WI38 (cell line): ENCODE measurements around the gene JOSD2.

Source experiments
- H3K4me3 ChIP-seq: 2 replicates; pipeline ENCODE4 v1.5.1; 2011; ENCODE audit warnings: low read depth, mild to moderate bottlenecking, control low read depth, low read length
- TF ChIP-seq, protein P1 (sequence below): IDR thresholded peaks from 2 replicates; pipeline ENCODE4 v1.5.1; 2012; ENCODE audit warnings: low read depth, mild to moderate bottlenecking, control low read depth, low read length

The JOSD2 gene

DNA sequence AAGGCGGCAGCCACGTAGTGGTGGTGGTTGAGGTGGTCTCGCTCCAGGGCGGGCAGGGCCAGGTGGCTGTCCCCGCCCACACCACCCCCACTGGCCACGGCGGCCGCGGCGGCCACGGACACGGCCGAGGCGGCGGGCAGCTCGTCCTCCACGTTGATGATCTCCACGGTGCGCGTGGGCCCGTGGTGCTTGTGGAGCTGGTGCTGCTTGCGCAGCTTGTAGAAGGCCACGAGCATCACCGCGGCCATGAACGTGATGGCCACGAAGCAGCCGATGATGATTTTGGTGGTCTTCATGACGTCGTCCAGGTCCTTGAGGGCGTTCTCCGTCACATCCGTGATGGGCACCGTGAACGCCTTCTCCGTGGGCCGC lies 6.7 kb upstream of the JOSD2 start:
- TF ChIP-seq, protein P1, sequence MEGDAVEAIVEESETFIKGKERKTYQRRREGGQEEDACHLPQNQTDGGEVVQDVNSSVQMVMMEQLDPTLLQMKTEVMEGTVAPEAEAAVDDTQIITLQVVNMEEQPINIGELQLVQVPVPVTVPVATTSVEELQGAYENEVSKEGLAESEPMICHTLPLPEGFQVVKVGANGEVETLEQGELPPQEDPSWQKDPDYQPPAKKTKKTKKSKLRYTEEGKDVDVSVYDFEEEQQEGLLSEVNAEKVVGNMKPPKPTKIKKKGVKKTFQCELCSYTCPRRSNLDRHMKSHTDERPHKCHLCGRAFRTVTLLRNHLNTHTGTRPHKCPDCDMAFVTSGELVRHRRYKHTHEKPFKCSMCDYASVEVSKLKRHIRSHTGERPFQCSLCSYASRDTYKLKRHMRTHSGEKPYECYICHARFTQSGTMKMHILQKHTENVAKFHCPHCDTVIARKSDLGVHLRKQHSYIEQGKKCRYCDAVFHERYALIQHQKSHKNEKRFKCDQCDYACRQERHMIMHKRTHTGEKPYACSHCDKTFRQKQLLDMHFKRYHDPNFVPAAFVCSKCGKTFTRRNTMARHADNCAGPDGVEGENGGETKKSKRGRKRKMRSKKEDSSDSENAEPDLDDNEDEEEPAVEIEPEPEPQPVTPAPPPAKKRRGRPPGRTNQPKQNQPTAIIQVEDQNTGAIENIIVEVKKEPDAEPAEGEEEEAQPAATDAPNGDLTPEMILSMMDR, result no peak
- no peak overlapping the region for H3K4me3 ChIP-seq

- TF ChIP-seq, protein P1, result no peak
- H3K4me3 ChIP-seq, result no peak overlapping the region
Observed at GRCh38 chr19:50516964-50517703, 6.1 kb upstream of the JOSD2 start.

GRCh38 chr19:50516456-50516855 lies 5.5 kb upstream of the JOSD2 start:
- TF ChIP-seq, protein P1, result no peak
- no peak overlapping the region for H3K4me3 ChIP-seq

DNA sequence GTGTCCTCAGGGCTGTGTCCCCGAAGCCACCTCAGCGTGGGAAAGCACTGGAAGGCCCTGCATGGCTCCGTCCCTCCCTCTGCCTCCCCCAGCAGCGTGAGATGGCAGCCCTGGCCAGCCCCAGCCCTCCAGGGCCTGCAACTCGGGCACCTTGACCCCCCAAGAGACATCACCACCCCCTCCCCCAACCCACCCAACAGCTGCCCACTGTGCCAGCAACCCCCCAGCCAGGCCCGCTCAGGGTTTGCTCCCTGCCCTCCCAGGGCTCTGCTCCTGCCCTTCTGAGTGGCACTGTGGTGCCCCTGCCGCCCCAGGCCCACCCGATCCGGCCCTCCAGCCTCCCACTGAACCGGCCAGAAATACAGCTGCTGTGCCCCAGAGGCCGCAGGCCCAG lies 4.2 kb upstream of the JOSD2 start:
- H3K4me3 ChIP-seq, result no peak overlapping the region
- TF ChIP-seq, protein P1, result no peak

DNA sequence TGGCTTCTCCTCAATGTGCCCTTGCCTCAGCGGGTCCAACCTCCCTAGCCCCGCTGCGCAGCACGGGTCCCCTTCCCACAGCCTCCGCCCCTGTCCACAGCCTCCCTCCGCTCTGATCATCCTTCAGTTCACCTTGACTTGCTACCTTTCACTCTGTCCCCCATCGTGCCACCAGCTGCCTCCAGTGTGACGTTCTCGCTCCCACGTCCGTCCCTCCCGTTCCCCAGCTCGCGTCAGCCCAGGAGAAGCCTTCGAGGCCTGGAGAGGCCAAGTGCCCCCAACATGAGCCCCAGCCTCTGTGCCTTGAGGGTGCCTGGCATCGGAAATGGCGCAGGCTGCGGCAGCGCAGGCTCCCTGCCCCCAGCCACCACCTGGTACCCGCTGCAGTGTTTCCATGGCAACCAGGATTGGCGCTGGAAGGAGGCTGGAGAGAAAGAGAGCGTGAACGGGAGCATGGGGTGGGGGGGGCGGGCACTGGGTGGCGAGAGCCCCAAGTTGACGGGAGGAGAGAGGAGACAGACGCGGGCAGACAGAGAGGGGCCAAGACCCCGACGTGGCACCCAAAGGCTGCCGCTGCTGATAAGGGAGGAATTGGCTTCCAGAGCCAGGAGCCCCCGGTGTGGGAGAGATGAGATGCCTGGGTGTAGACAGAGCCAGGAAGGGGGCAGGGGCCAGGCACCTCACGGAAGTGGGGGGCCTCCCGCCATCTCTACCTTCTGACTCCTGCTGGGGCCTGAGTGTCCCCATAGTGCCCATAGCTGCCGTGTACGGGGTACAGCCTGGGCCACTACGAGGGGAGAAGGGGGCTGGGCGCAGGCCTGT lies 3.6 kb upstream of the JOSD2 start:
- TF ChIP-seq, protein P1, result no peak
- no peak overlapping the region for H3K4me3 ChIP-seq

DNA sequence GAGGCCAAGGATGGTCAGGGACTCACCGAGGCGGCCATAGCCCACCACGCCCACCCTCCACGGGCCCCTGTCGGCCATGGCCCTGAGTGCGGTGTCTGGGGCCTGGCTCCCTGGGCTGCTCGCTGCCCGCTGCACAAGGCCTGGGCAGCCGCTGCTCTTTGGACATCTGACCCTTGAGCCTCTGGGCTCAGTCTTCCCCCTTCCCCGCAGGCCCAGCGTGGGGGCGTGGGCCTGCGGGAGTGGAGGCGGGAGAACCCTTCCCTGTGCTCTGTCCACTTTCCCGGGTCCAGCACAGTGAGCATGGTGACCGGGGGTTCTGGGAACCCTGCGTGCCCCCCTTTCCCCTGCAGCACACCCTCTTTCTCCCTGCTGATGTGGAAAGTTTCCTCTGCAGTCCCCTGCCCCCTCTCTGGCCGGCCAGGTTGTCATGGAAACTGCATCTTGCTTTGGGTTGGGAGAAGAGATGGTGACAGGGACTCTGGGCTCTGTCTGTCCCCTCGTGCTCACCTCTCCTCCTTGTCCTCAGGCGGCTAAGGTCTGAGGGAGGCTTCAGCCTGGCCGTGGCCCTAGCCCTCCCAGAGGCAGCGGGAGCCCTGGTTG lies 2.9 kb upstream of the JOSD2 start, which contains the start of gene ASPDH:
Gene ASPDH, minus strand, starts transcription at position 168 of the 600 bp plus-strand sequence. Its CDS starts 90 bp downstream, at position 78.
- H3K4me3 ChIP-seq, result no peak within 1 kb of the TSS
- TF ChIP-seq, protein P1, result no peak
